C4-2B (cell line): Measurements from ENCODE around the gene ZBED4.

Experiments used
- H3K27ac ChIP-seq: fragments of 450-650 bp; 2 replicates; pipeline ENCODE4 v1.5.1; 2017
- CTCF ChIP-seq: fragments of 450-650 bp; conservative IDR thresholded peaks from 2 replicates; pipeline ENCODE4 v1.5.1; 2017; ENCODE audit warnings: mild to moderate bottlenecking
- ZFX ChIP-seq: fragments of 450-650 bp; IDR thresholded peaks from 2 replicates; pipeline ENCODE4 v1.6.1; 2017

ZBED4 gene

DNA sequence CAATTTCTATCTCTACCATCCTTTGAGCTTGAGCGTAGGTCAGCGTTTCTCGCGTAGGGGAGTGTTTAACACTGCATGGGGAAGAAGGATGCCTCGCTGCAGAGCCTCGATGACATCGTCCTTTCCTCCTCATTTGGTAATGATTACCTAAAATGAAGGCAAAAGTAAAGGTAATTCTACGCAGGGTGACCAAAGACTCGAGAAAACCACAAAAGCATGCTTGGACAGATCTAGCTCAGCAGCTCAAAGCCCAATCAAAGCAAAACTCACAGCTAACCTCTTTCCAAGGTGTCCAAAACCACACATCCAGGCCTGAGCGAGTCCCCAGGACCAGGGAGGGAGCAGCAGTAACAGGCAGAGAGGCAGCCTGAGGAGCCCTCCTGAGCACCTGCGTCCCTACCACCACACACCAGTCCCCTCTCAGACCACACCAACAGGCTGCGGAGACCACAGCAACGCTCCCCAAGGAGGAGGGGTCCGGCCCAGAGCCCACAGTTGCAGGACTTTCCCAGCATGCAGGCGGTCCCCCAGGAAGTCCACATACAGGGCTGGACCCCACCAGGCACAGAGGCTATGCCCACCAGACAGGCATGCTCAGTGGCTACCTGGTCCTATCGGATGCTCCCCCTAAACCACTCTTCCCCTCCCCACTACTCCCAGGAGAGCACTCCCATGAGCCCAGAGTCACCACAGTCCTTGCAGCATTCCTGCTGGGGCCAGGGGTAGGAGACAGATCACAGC, 29.3 kb upstream of the ZBED4 start:
- TF ChIP-seq ZFX, result no peak
- no peak for TF ChIP-seq CTCF
- H3K27ac ChIP-seq, result peak overlapping the region; percentile 83; the same call in 1 of the 2 replicates

GRCh38 chr22:49824936-49825335, 28.7 kb upstream of the ZBED4 start:
- H3K27ac ChIP-seq, result peak overlapping the region; percentile 83
- TF ChIP-seq ZFX, result no peak
- TF ChIP-seq CTCF, result no peak

DNA sequence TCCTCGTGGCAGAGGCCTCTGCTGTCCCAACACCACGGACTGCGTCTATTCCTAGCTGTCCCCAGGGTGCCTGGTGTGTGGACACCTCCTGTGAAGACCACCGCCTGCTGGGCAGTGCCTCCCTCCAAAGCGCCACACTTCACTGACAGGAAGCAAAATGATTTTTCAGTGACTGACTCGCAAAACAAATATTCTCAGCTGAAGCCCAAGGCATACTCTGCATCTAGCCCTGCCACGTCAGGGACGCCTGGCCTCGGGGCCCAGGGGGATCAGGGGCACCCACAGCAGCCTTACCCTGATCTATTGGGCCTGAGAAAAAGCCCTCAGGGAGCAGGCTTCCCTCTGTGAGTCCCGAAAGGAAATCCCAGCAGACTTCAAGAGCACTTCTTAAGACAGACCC, 28.2 kb upstream of the ZBED4 start:
- peak overlapping the region; percentile 83 for H3K27ac ChIP-seq
- TF ChIP-seq CTCF (no peak), ZFX (no peak)

DNA sequence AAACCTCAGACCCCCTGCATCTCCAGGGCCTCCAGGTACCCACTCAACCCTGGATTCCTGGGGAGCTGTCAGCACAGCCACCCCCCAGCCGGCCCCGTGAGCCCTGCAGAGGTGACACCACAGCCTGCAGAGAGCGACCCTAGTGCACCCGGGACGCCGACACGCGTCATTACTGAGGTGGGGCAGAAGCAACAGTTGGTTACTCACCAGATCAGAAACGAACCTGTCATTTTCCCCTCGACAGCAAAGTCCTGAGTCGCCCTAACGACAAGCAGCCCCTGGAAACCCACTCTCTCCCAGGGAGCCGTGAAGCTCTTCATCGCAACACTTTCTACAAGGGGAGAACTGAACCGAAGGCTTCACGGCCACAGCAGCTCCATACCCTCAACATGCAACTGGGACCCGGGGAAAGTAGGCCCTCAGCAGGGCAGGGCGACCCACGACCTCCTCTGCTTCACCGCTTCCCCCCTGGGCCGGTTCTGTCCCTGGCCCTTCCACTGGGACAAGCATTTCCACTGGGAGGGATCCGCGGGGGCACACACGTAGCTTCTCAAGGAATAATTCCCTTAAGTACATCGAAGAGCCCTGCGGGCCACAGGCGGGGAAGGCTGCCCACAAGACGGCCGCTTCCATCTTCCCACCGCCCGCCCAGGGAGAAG, 27.6 kb upstream of the ZBED4 start:
- TF ChIP-seq ZFX (no peak), CTCF (no peak)
- H3K27ac ChIP-seq, result peak overlapping the region; percentile 83

- peak overlapping the region; percentile 83 for H3K27ac ChIP-seq
Observed at GRCh38 chr22:49826603-49827270, 26.9 kb upstream of the ZBED4 start.

GRCh38 chr22:49827271-49827852, 26.3 kb upstream of the ZBED4 start:
- TF ChIP-seq CTCF (no peak), ZFX (peak; percentile 91; the same call in 1 of the 2 replicates)

More at GRCh38 chr22:49826603-49827270, 26.9 kb upstream of the ZBED4 start:
- TF ChIP-seq ZFX (peak; percentile 99), CTCF (no peak)

More at GRCh38 chr22:49827271-49827852, 26.3 kb upstream of the ZBED4 start:
- H3K27ac ChIP-seq, result peak overlapping the region; percentile 83
